CD4-positive, alpha-beta memory T cell (primary cell): ENCODE results near the gene KCNIP1. TPM values are rescaled to one million over a fixed set of nuclear protein-coding genes. Genes with fewer than 3 reads are reported as not detected.

Source experiments
- CTCF ChIA-PET: fragments of 350-600 bp; sonication (Branson Sonifier 250); formaldehyde crosslinking; loops from one replicate; lab custom pipeline; 2021; ENCODE audit warnings: inconsistent platforms; ENCODE audit not compliant: partially characterized antibody; lab: Charles Lee
- POLR2A ChIA-PET: fragments of 350-600 bp; sonication (Branson Sonifier 250); formaldehyde crosslinking; loops from one replicate; lab custom pipeline; 2021; ENCODE audit not compliant: partially characterized antibody; lab: Charles Lee
- DNase-seq, 5 donors: peaks; one replicate each; pipeline versions ENCODE4 v3.0.0 to v3.0.0-alpha.2; 2020 to 2022; ENCODE audit warnings: mixed read lengths in 1 of 5
- H3K27ac ChIP-seq: one replicate; pipeline ENCODE4 v1.7.0; 2013; ENCODE audit warnings: low read depth, low read length
- H3K27me3 ChIP-seq: 2 replicates; pipeline ENCODE4 v1.7.0; 2013; ENCODE audit warnings: mild to moderate bottlenecking, low read length, moderate library complexity; ENCODE audit not compliant: insufficient read depth
- H3K36me3 ChIP-seq: 2 replicates; pipeline ENCODE4 v1.7.0; 2013; ENCODE audit warnings: mild to moderate bottlenecking, low read length, moderate library complexity; ENCODE audit not compliant: insufficient read depth
- H3K4me1 ChIP-seq: 2 replicates; pipeline ENCODE4 v1.7.0; 2013; ENCODE audit warnings: mild to moderate bottlenecking, low read length, moderate library complexity; ENCODE audit not compliant: insufficient read depth
- H3K4me3 ChIP-seq, 2 donors: one replicate each; pipeline ENCODE4 v1.7.0; 2013; ENCODE audit warnings: low read length in 2 of 2, mild to moderate bottlenecking in 1 of 2
- H3K9me3 ChIP-seq, 2 donors: one replicate each; pipeline ENCODE4 v1.7.0; 2013; ENCODE audit warnings: low read length in 2 of 2, control low read depth in 1 of 2; ENCODE audit not compliant: control insufficient read depth in 1 of 2
- H3K27ac Mint-ChIP-seq, 7 donors: one replicate each; pipeline ENCODE4 v1.8.0; 2020 to 2021; ENCODE audit warnings: mixed read lengths in 7 of 7, mild to moderate bottlenecking in 6 of 7, inconsistent platforms in 3 of 7, moderate library complexity in 3 of 7
- H3K27me3 Mint-ChIP-seq, 2 donors: one replicate each; pipeline ENCODE4 v1.8.0; 2020 to 2021; ENCODE audit warnings: mixed read lengths in 2 of 2
- H3K36me3 Mint-ChIP-seq, 2 donors: one replicate each; pipeline ENCODE4 v1.8.0; 2020 to 2021; ENCODE audit warnings: mixed read lengths in 2 of 2, inconsistent platforms in 1 of 2, mild to moderate bottlenecking in 1 of 2
- H3K4me1 Mint-ChIP-seq, 4 donors: one replicate each; pipeline ENCODE4 v1.8.0; 2020 to 2021; ENCODE audit warnings: mixed read lengths in 4 of 4, mild to moderate bottlenecking in 1 of 4
- H3K4me3 Mint-ChIP-seq, 8 donors: one replicate each; pipeline ENCODE4 v1.8.0; 2020 to 2021; ENCODE audit warnings: mixed read lengths in 8 of 8, mild to moderate bottlenecking in 7 of 8, moderate library complexity in 6 of 8, inconsistent platforms in 3 of 8
- H3K9me3 Mint-ChIP-seq, 8 donors: one replicate each; pipeline ENCODE4 v1.8.0; 2020 to 2021; ENCODE audit warnings: mixed read lengths in 8 of 8, mild to moderate bottlenecking in 5 of 8, inconsistent platforms in 3 of 8, moderate library complexity in 1 of 8
- intact Hi-C: fragments of 100-400 bp; cut with micrococcal nuclease; formaldehyde crosslinking; loops from one replicate; pipeline ENCODE4 v1.15.1; 2023
- polyA plus RNA-seq, 2 donors: library from polyadenylated mRNA; unstranded; fragments of 300-500 nt; fragmentation: Illumina TruSeq; gene quantifications; one replicate each; pipeline ENCODE4 v1.2.3, GENCODE V29; 2021
- total RNA-seq, 2 experiments: library from RNA; stranded (reverse); gene quantifications; one replicate each; pipeline ENCODE4 v1.2.3, GENCODE V29; 2021

KCNIP1 gene
- total and polyA plus RNA-seq, 4 experiments from 2014 or later, result not detected

DNA sequence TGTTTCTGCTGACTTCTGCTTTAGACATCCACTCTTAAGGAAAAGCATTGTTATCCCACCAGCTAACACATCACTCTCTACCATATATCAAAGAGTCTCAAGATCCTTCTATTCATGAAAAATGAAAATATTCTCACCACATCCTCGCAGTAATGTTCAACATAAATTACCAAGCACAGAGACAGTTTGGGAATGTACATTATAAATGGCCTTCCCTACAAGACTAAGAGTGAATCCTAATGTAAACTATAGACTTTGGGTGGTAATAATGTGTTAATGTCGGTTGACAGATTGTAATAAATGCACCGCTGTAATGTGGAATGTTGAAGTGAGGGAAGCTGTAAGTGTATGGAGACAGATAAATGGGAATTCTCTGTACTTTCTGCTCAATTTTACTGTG, 27.1 kb upstream of the KCNIP1 start:
- no peak overlapping the region for H3K27ac ChIP-seq
- Mint-ChIP-seq H3K27me3 (peaks cover 3 to 17% of the 10 kb centered on the region in 2 donors), H3K4me1 (no peaks in the 10 kb centered on the region), H3K4me3 (no peak overlapping the region), H3K36me3 (no peaks in the 10 kb centered on the region), H3K27ac (no peak overlapping the region), H3K9me3 (peaks cover 0 to 2% (median 0%) of the 10 kb centered on the region in 8 donors)
- H3K27me3 ChIP-seq, result no peaks in the 10 kb centered on the region
- H3K36me3 ChIP-seq, result no peaks in the 10 kb centered on the region
- intact Hi-C loops, result no loop called here
- ChIA-PET POLR2A (no interaction called here), CTCF (no interaction called here)
- no peaks in the 10 kb centered on the region for H3K9me3 ChIP-seq
- H3K4me3 ChIP-seq, result no peak overlapping the region
- no peak for DNase-seq
- H3K4me1 ChIP-seq, result no peaks in the 10 kb centered on the region

- DNase-seq, result no peak
- POLR2A ChIA-PET, result no interaction called here
Observed at GRCh38 chr5:170477906-170478305, 25.9 kb upstream of the KCNIP1 start.

DNA sequence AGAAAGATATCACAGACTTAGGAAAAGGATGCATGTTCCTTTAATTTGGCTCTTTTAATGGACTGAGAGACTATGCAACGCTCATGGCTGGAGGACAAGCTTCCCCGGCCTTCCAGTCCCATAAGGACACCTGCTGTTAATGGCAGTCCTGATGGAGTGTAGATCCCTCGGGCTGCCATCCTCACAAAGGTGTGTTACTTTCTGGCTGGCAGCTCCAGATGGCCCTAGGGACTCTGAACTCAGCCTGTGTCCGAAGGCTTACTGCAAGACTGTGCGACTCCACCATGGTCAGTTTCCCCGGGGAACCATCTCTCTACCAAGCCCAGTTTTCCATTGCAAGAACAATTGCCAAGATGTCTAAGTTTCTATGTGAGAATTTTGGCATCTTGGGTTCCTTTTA, 25.5 kb upstream of the KCNIP1 start:
- Histone ChIP-seq H3K4me3 (no peak overlapping the region), H3K9me3 (no peaks in the 10 kb centered on the region), H3K27ac (no peak overlapping the region), H3K36me3 (no peaks in the 10 kb centered on the region), H3K4me1 (no peaks in the 10 kb centered on the region), H3K27me3 (no peaks in the 10 kb centered on the region)
- Mint-ChIP-seq H3K27me3 (peaks cover 3 to 16% of the 10 kb centered on the region in 2 donors), H3K27ac (no peak overlapping the region), H3K4me3 (no peak overlapping the region), H3K9me3 (peaks cover 0 to 2% (median 0%) of the 10 kb centered on the region in 8 donors), H3K36me3 (no peaks in the 10 kb centered on the region), H3K4me1 (no peaks in the 10 kb centered on the region)
- no peak for DNase-seq
- intact Hi-C loops, result no loop called here
- POLR2A ChIA-PET, result no interaction called here
- CTCF ChIA-PET, result no interaction called here

More at GRCh38 chr5:170477906-170478305, 25.9 kb upstream of the KCNIP1 start:
- Histone ChIP-seq H3K36me3 (no peaks in the 10 kb centered on the region), H3K4me3 (no peak overlapping the region), H3K27me3 (no peaks in the 10 kb centered on the region), H3K4me1 (no peaks in the 10 kb centered on the region), H3K9me3 (no peaks in the 10 kb centered on the region), H3K27ac (no peak overlapping the region)
- intact Hi-C loops, result no loop called here
- Mint-ChIP-seq H3K9me3 (peaks cover 0 to 2% (median 0%) of the 10 kb centered on the region in 8 donors), H3K27ac (no peak overlapping the region), H3K4me3 (no peak overlapping the region), H3K4me1 (no peaks in the 10 kb centered on the region), H3K27me3 (peaks cover 3 to 18% of the 10 kb centered on the region in 2 donors), H3K36me3 (no peaks in the 10 kb centered on the region)
- CTCF ChIA-PET, result no interaction called here

- POLR2A ChIA-PET, result no interaction called here
Observed at GRCh38 chr5:170479484-170479883, 24.3 kb upstream of the KCNIP1 start.

DNA sequence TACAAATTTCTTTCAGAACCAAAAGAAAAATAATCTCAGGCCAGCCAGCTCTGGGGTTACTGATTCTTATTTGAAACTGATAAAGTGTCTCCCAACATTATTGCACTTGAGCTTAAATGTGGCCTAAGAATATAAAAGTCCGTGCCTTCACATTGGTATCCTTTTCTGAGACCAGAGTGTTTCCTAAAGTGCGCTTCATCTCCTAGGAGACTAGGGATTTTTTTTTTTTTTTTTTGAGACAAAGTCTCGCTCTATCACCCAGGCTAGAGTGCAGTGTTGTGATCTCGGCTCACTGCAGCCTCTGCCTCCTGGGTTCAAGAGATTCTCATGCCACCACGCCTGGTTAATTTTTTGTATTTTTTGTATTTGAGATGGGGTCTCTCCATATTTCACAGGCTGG, 23.6 kb upstream of the KCNIP1 start:
- H3K4me3 Mint-ChIP-seq, result no peak overlapping the region
- Histone ChIP-seq H3K9me3 (no peaks in the 10 kb centered on the region), H3K36me3 (no peaks in the 10 kb centered on the region), H3K27me3 (no peaks in the 10 kb centered on the region), H3K4me1 (no peaks in the 10 kb centered on the region), H3K4me3 (no peak overlapping the region), H3K27ac (no peak overlapping the region)
- intact Hi-C loops, result no loop called here
- DNase-seq, result no peak
- POLR2A ChIA-PET, result no interaction called here
- CTCF ChIA-PET, result no interaction called here
- H3K27ac Mint-ChIP-seq, result no peak overlapping the region
- H3K27me3 Mint-ChIP-seq, result peaks cover 5 to 19% of the 10 kb centered on the region in 2 donors
- no peaks in the 10 kb centered on the region for H3K36me3 Mint-ChIP-seq
- H3K9me3 Mint-ChIP-seq, result no peaks in the 10 kb centered on the region
- H3K4me1 Mint-ChIP-seq, result peaks cover 0 to 2% (median under 1%) of the 10 kb centered on the region in 4 donors

More at GRCh38 chr5:170479484-170479883, 24.3 kb upstream of the KCNIP1 start:
- Mint-ChIP-seq H3K4me1 (peaks cover 0 to 2% (median under 1%) of the 10 kb centered on the region in 4 donors), H3K27me3 (peaks cover 5 to 18% of the 10 kb centered on the region in 2 donors), H3K36me3 (no peaks in the 10 kb centered on the region), H3K9me3 (peaks cover 0 to 2% (median 0%) of the 10 kb centered on the region in 8 donors), H3K27ac (no peak overlapping the region), H3K4me3 (no peak overlapping the region)
- H3K27me3 ChIP-seq, result no peaks in the 10 kb centered on the region
- H3K4me1 ChIP-seq, result no peaks in the 10 kb centered on the region
- H3K9me3 ChIP-seq, result no peaks in the 10 kb centered on the region
- H3K36me3 ChIP-seq, result no peaks in the 10 kb centered on the region
- intact Hi-C loops, result no loop called here
- H3K4me3 ChIP-seq, result no peak overlapping the region
- DNase-seq, result no peak
- no peak overlapping the region for H3K27ac ChIP-seq
- CTCF ChIA-PET, result no interaction called here

GRCh38 chr5:170481849-170482248, 22.0 kb upstream of the KCNIP1 start:
- H3K9me3 ChIP-seq, result no peaks in the 10 kb centered on the region
- DNase-seq, result no peak
- no peak overlapping the region for H3K4me3 ChIP-seq
- H3K4me1 Mint-ChIP-seq, result peaks cover 0 to 2% (median under 1%) of the 10 kb centered on the region in 4 donors
- ChIA-PET POLR2A (no interaction called here), CTCF (no interaction called here)
- no peak overlapping the region for H3K27ac Mint-ChIP-seq
- peaks cover 5 to 14% of the 10 kb centered on the region in 2 donors for H3K27me3 Mint-ChIP-seq
- no peaks in the 10 kb centered on the region for H3K36me3 ChIP-seq
- no peaks in the 10 kb centered on the region for H3K4me1 ChIP-seq
- intact Hi-C loops, result no loop called here
- H3K36me3 Mint-ChIP-seq, result no peaks in the 10 kb centered on the region
- H3K27ac ChIP-seq, result no peak overlapping the region
- no peaks in the 10 kb centered on the region for H3K9me3 Mint-ChIP-seq
- no peaks in the 10 kb centered on the region for H3K27me3 ChIP-seq
- H3K4me3 Mint-ChIP-seq, result no peak overlapping the region

DNA sequence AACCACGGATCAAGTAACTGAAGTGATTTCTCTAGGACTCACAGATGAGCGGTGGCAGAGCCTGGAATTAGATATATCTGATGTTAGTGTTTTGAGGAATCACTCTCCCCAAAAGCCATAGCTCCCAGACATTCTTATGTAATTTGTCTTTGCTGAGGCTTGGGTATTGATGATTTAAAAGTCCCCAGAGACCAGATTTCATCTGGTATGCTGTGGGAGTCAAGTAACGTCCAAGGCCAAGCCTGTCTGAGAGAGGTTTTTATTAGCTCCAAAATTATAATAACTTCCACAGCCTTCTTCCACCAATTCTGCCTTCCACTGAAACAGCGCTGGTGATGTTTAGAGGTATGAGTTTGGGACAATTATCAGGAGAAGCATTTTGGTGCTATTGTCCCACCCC, 21.3 kb upstream of the KCNIP1 start:
- Mint-ChIP-seq H3K9me3 (no peaks in the 10 kb centered on the region), H3K4me1 (peaks cover 0 to 2% (median under 1%) of the 10 kb centered on the region in 4 donors), H3K4me3 (no peak overlapping the region), H3K27me3 (peaks cover 5 to 14% of the 10 kb centered on the region in 2 donors), H3K27ac (no peak overlapping the region), H3K36me3 (no peaks in the 10 kb centered on the region)
- intact Hi-C loops, result no loop called here
- H3K36me3 ChIP-seq, result no peaks in the 10 kb centered on the region
- no peaks in the 10 kb centered on the region for H3K9me3 ChIP-seq
- no peaks in the 10 kb centered on the region for H3K27me3 ChIP-seq
- no peak overlapping the region for H3K27ac ChIP-seq
- DNase-seq, result no peak
- CTCF ChIA-PET, result no interaction called here
- no peaks in the 10 kb centered on the region for H3K4me1 ChIP-seq
- no peak overlapping the region for H3K4me3 ChIP-seq
- POLR2A ChIA-PET, result no interaction called here
